G401 (cell line): ENCODE measurements around the gene TNFAIP8. TPM values are rescaled to one million over a fixed set of nuclear protein-coding genes. Genes with fewer than 3 reads are reported as not detected.

Experiments used
- DNase-seq: peaks from one replicate; pipeline ENCODE4 v3.0.0-alpha.2; 2015; ENCODE audit warnings: low spot score
- in situ Hi-C: cut with HindIII; loops from 2 replicates; pipeline ENCODE4 v1.10.0; 2016; ENCODE audit warnings: low sequenced_read_pairs, mixed read lengths
- total RNA-seq: library from RNA; depleted of rRNA; stranded (reverse); fragments of >200 nt; shearing (Covaris generic); gene quantifications from 2 replicates; pipeline ENCODE4 v1.2.3, GENCODE V29; 2014

TNFAIP8 gene
- total RNA-seq, 1 experiment from 2014 or later: 39.4 TPM

GRCh38 chr5:119362714-119363113 is 6.9 kb downstream of the TNFAIP8 start:
- in situ Hi-C loops: no loop called here
- no peak for DNase-seq

GRCh38 chr5:119363271-119363670 is 7.5 kb downstream of the TNFAIP8 start:
- in situ Hi-C loops: no loop called here
- DNase-seq: no peak

GRCh38 chr5:119363936-119364335 is 8.1 kb downstream of the TNFAIP8 start:
- in situ Hi-C loops: no loop called here
- no peak for DNase-seq

GRCh38 chr5:119365847-119366539 is 10.2 kb downstream of the TNFAIP8 start:
- DNase-seq: no peak
- in situ Hi-C loops: no loop called here

GRCh38 chr5:119366540-119366881 is 10.7 kb downstream of the TNFAIP8 start:
- in situ Hi-C loops: no loop called here
- no peak for DNase-seq

DNA sequence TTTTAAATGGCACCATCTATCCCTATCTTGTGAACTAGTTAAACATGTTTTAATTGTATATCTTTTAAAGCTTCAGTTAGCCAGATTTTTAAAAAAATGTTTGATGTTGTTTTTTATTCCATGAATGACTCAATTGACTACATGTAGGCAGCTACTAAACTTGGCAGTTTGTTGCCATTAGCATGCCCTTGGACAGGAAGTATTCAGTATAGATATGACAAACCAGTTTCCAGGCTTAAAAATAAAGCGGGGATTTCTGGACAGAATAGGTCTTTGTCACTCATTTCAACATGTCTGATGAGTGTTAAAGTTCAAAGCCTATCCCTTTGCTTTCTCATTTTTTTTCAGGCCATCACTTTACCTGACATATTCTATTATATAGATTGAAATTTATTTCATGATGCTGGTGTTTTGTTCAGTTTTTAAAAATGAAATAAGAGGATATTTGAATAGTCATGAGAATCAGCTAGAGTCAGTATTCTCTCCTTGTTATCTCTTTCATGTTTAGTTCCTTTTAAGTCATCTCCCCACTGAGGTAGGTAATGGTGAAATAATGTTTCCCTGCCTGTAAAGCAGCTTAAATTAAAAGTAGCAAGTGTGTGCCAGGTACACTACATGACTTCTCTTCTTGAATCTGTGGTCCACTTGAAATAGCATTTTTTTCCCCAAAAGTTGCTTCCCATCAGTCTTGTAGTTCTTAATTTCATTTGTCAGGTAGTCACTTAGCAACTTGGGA is 11.9 kb downstream of the TNFAIP8 start:
- in situ Hi-C loops: no loop called here

DNA sequence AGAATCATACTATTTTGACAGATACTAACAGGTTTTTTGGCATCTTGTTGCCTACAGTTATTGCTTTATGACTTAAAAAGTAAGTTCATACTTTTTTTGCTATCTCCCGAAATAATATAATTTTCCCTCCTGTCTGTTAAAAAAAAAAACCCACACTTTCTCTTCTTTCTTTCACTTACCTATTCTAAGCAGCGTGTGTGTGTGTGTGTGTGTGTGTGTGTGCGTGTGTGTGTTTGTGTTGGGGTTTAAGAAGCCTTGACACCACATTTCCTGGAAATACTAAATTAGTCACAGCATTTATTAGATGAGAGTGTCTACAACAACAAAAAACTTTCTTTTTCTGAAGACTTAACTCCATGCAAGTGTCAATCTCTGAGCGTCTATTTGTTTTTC is 12.4 kb downstream of the TNFAIP8 start:
- DNase-seq: no peak
- in situ Hi-C loops: no loop called here

More for the DNA sequence above, 11.9 kb downstream of the TNFAIP8 start:
- DNase-seq: no peak

GRCh38 chr5:119370486-119370885 is 14.7 kb downstream of the TNFAIP8 start:
- in situ Hi-C loops: no loop called here
- DNase-seq: no peak

DNA sequence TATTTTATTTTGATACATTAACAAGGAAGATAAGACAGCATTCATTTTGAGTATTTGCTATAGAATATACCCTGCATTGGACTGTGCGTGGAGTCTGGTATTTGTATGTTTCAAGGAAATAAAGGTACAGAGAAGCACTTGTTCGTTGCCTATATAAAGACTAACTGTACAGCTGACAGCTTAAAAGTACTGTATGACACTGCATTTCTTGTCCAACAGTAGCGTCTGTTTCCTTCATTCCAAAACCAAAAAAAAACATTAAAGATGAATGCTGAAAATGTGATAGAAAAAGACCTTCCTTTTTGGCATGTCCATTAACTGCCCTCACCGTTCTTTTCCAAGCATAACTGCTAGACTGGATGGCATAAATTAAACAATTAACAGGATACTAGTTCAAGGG is 15.3 kb downstream of the TNFAIP8 start:
- DNase-seq: no peak
- in situ Hi-C loops: no loop called here

GRCh38 chr5:119373449-119373858 is 17.6 kb downstream of the TNFAIP8 start:
- in situ Hi-C loops: no loop called here
- no peak for DNase-seq

GRCh38 chr5:119374901-119375300 is 19.1 kb downstream of the TNFAIP8 start:
- in situ Hi-C loops: no loop called here
- DNase-seq: no peak

- no peak for DNase-seq
- in situ Hi-C loops: no loop called here
Observed at GRCh38 chr5:119377066-119377465, 21.2 kb downstream of the TNFAIP8 start.

DNA sequence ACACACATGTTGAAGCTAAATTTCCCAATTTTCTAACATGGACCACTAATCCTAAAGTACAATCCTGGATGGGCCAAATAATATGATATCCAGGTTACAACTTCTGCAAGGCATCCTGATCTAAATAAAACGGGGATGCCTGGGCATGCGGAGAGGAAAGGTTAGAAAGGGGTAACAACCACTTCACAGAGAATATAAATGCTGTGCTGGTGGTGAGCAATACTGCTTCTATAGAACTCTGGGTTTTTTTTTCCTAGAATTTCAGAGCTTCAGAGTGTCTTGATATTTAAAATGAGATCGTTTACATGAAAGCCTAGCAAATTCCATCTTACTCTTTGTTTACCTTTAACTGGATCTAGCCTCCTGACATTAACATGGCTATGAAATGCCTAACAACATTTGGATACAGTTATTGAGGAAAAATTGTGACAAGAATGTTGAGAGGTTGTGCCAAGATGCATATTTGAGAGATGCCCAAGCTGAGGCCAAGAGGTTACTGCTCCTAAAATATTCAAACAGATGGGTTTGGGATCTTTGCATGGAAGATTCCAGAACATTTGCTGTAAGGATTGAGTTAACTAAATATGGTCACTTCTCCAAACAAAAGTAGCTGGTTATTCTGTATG is 22.4 kb downstream of the TNFAIP8 start:
- DNase-seq: no peak

DNA sequence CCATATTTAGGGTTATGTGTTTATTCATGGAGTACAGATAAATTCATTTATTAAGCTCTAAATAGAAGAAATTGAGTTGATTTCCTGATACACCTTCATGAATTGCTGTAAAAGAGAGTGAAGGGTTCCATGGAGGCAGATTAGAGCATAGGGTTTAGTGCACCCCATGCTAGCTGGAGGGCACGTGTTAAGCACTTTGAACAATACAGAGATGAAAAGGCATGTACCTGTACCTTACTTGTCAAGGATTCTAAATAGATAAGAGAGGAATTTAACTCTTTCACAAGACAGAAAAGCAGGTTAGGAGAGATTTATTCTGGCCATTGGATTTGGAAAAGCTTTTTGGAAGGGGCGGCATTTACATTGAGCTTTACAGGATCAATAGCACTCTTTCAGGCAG is 23.3 kb downstream of the TNFAIP8 start:
- DNase-seq: no peak
- in situ Hi-C loops: no loop called here

More for the DNA sequence above, 22.4 kb downstream of the TNFAIP8 start:
- in situ Hi-C loops: no loop called here

GRCh38 chr5:119379942-119380547 is 24.2 kb downstream of the TNFAIP8 start:
- in situ Hi-C loops: no loop called here
- no peak for DNase-seq

DNA sequence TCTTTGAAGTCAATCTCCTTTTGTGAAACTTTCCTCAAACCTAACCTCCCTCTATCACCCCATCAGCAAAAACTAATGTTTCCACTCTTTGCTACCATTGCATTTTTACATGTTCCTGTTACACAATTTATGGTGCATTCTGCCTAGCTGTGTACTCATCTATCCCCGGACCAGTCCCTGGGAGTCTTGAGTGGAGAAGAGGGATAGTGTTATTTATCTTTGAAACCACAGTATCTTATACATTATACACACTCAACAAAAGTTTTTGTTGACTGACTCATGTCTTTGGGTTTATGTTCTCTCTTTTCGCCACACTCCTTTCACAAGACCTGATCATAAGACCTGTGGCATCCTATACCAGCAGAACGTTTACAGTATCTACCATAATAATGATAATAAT is 26.4 kb downstream of the TNFAIP8 start:
- in situ Hi-C loops: no loop called here
- no peak for DNase-seq

DNA sequence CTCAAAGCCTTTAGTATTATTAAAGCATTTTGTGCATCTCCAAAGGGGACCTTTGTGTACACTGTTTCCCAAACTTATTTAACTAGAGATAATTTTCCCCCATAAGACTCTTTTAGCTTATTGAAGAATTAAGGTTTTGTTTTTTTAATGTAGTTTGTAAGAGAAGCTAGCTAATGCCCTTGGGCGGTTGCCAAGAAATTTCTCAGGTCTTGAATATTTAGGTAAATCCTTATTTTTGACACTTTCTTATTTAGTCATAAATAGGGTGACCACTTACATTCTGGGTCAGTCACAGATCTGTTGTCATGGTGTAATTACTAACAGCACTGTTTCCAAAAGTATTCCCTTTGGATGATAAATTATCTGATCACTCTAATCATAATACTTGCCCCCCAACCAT is 27.2 kb downstream of the TNFAIP8 start:
- no peak for DNase-seq
- in situ Hi-C loops: no loop called here

- DNase-seq: no peak
- in situ Hi-C loops: no loop called here
Observed at GRCh38 chr5:119385136-119385535, 29.3 kb downstream of the TNFAIP8 start.

DNA sequence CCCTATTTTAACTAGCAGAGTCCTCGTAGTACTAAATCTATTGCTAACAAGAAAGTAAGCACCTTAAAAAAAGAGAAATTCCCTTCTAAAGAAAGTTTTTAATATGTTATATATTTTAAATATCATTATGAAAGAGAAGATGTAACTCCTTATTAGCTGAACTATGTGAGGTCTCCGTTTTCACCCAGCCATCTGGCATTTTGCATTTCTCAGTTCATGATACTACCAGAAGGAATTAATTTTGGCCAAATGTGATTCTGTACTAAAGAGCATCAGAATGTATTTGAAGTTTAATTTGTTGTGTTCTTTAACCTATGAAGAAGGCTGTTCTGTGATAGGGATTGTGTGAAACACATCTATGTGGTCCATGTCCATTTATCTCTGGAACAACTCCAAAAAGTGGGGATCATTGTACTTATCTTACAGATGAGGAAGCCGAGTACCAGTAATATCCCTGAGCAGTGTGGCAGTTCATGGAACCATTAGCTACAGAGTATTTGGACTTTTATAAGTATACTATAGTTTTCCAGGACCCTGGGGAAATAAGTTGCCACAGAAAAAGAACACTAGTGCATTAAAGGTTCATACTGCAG is 29.8 kb downstream of the TNFAIP8 start:
- in situ Hi-C loops: no loop called here
- no peak for DNase-seq
